ENCODE measurements around the gene IGF1. TPM values are rescaled to one million over a fixed set of nuclear protein-coding genes. Genes with fewer than 3 reads are reported as not detected.
"Not testable (repeated sequence)": the region's sequence is repeated elsewhere in the genome, so short reads cannot be mapped to it uniquely, and the experiment has no call there.

Gene IGF1
- total RNA-seq, 1 experiment from 2014 or later, result not detected

- Histone ChIP-seq H3K4me3 (ENCODE audit: insufficient read depth, low read depth, low read length) (no peak overlapping the region), H3K36me3 (replicated peaks; ENCODE audit: control insufficient read depth, insufficient read depth, low read length) (no peaks in the 10 kb centered on the region), H3K27me3 (ENCODE audit: control insufficient read depth, insufficient read depth, low read length) (no peaks in the 10 kb centered on the region)
- DNase-seq, result no peak
Observed at GRCh38 chr12:102379346-102380162, 100.8 kb downstream of the IGF1 start.

GRCh38 chr12:102376781-102377180, 103.6 kb downstream of the IGF1 start:
- H3K4me3 ChIP-seq (ENCODE audit: insufficient read depth, low read depth, low read length), result no peak overlapping the region
- H3K27me3 ChIP-seq (ENCODE audit: control insufficient read depth, insufficient read depth, low read length), result no peaks in the 10 kb centered on the region
- H3K36me3 ChIP-seq (replicated peaks; ENCODE audit: control insufficient read depth, insufficient read depth, low read length), result no peaks in the 10 kb centered on the region
- DNase-seq, result no peak

GRCh38 chr12:102376181-102376747, 104.1 kb downstream of the IGF1 start:
- Histone ChIP-seq H3K27me3 (ENCODE audit: control insufficient read depth, insufficient read depth, low read length) (no peaks in the 10 kb centered on the region), H3K4me3 (ENCODE audit: insufficient read depth, low read depth, low read length) (no peak overlapping the region), H3K36me3 (replicated peaks; ENCODE audit: control insufficient read depth, insufficient read depth, low read length) (no peaks in the 10 kb centered on the region)
- DNase-seq, result no peak

- no peak for DNase-seq
- no peaks in the 10 kb centered on the region for H3K27me3 ChIP-seq (ENCODE audit: control insufficient read depth, insufficient read depth, low read length)
- no peaks in the 10 kb centered on the region for H3K36me3 ChIP-seq (replicated peaks; ENCODE audit: control insufficient read depth, insufficient read depth, low read length)
- H3K4me3 ChIP-seq (ENCODE audit: insufficient read depth, low read depth, low read length), result no peak overlapping the region
Observed at GRCh38 chr12:102374190-102374589, 106.2 kb downstream of the IGF1 start.

GRCh38 chr12:102372087-102372486, 108.3 kb downstream of the IGF1 start:
- Histone ChIP-seq H3K27me3 (ENCODE audit: control insufficient read depth, insufficient read depth, low read length) (no peaks in the 10 kb centered on the region), H3K36me3 (replicated peaks; ENCODE audit: control insufficient read depth, insufficient read depth, low read length) (no peaks in the 10 kb centered on the region), H3K4me3 (ENCODE audit: insufficient read depth, low read depth, low read length) (no peak overlapping the region)
- DNase-seq, result no peak

- no peak for DNase-seq
- Histone ChIP-seq H3K36me3 (replicated peaks; ENCODE audit: control insufficient read depth, insufficient read depth, low read length) (no peaks in the 10 kb centered on the region), H3K27me3 (ENCODE audit: control insufficient read depth, insufficient read depth, low read length) (no peaks in the 10 kb centered on the region), H3K4me3 (ENCODE audit: insufficient read depth, low read depth, low read length) (no peak overlapping the region)
Observed at GRCh38 chr12:102371165-102371564, 109.2 kb downstream of the IGF1 start.

- no peaks in the 10 kb centered on the region for H3K36me3 ChIP-seq (replicated peaks; ENCODE audit: control insufficient read depth, insufficient read depth, low read length)
- DNase-seq, result no peak
- no peaks in the 10 kb centered on the region for H3K27me3 ChIP-seq (ENCODE audit: control insufficient read depth, insufficient read depth, low read length)
- H3K4me3 ChIP-seq (ENCODE audit: insufficient read depth, low read depth, low read length), result no peak overlapping the region
Observed at GRCh38 chr12:102369876-102370275, 110.5 kb downstream of the IGF1 start.

GRCh38 chr12:102365365-102365764, 115.0 kb downstream of the IGF1 start:
- DNase-seq, result no peak
- H3K4me3 ChIP-seq (ENCODE audit: insufficient read depth, low read depth, low read length), result no peak overlapping the region
- no peaks in the 10 kb centered on the region for H3K27me3 ChIP-seq (ENCODE audit: control insufficient read depth, insufficient read depth, low read length)
- H3K36me3 ChIP-seq (replicated peaks; ENCODE audit: control insufficient read depth, insufficient read depth, low read length), result no peaks in the 10 kb centered on the region

- Histone ChIP-seq H3K4me3 (ENCODE audit: insufficient read depth, low read depth, low read length) (no peak overlapping the region), H3K36me3 (replicated peaks; ENCODE audit: control insufficient read depth, insufficient read depth, low read length) (no peaks in the 10 kb centered on the region), H3K27me3 (ENCODE audit: control insufficient read depth, insufficient read depth, low read length) (no peaks in the 10 kb centered on the region)
- no peak for DNase-seq
Observed at GRCh38 chr12:102364709-102365108, 115.7 kb downstream of the IGF1 start.

GRCh38 chr12:102356690-102357089, 123.7 kb downstream of the IGF1 start:
- H3K4me3 ChIP-seq (ENCODE audit: insufficient read depth, low read depth, low read length), result no peak overlapping the region
- no peaks in the 10 kb centered on the region for H3K36me3 ChIP-seq (replicated peaks; ENCODE audit: control insufficient read depth, insufficient read depth, low read length)
- DNase-seq, result no peak
- no peaks in the 10 kb centered on the region for H3K27me3 ChIP-seq (ENCODE audit: control insufficient read depth, insufficient read depth, low read length)

- DNase-seq; H3K4me3 ChIP-seq (ENCODE audit: insufficient read depth, low read depth, low read length); H3K36me3 ChIP-seq (replicated peaks; ENCODE audit: control insufficient read depth, insufficient read depth, low read length); H3K27me3 ChIP-seq (ENCODE audit: control insufficient read depth, insufficient read depth, low read length): not testable (repeated sequence)
Observed at GRCh38 chr12:102354281-102354680, 126.1 kb downstream of the IGF1 start.

GRCh38 chr12:102351322-102351721, 129.0 kb downstream of the IGF1 start:
- H3K36me3 ChIP-seq (replicated peaks; ENCODE audit: control insufficient read depth, insufficient read depth, low read length), result no peaks in the 10 kb centered on the region
- DNase-seq, result no peak
- no peak overlapping the region for H3K4me3 ChIP-seq (ENCODE audit: insufficient read depth, low read depth, low read length)
- H3K27me3 ChIP-seq (ENCODE audit: control insufficient read depth, insufficient read depth, low read length), result no peaks in the 10 kb centered on the region

- DNase-seq, result no peak
- H3K36me3 ChIP-seq (replicated peaks; ENCODE audit: control insufficient read depth, insufficient read depth, low read length), result no peaks in the 10 kb centered on the region
- no peaks in the 10 kb centered on the region for H3K27me3 ChIP-seq (ENCODE audit: control insufficient read depth, insufficient read depth, low read length)
- H3K4me3 ChIP-seq (ENCODE audit: insufficient read depth, low read depth, low read length), result no peak overlapping the region
Observed at GRCh38 chr12:102350070-102350469, 130.3 kb downstream of the IGF1 start.

GRCh38 chr12:102349079-102349478, 131.3 kb downstream of the IGF1 start:
- DNase-seq, result no peak
- H3K4me3 ChIP-seq (ENCODE audit: insufficient read depth, low read depth, low read length), result no peak overlapping the region
- H3K27me3 ChIP-seq (ENCODE audit: control insufficient read depth, insufficient read depth, low read length), result no peaks in the 10 kb centered on the region
- H3K36me3 ChIP-seq (replicated peaks; ENCODE audit: control insufficient read depth, insufficient read depth, low read length), result no peaks in the 10 kb centered on the region

GRCh38 chr12:102347811-102348210, 132.6 kb downstream of the IGF1 start:
- DNase-seq, result no peak
- no peaks in the 10 kb centered on the region for H3K27me3 ChIP-seq (ENCODE audit: control insufficient read depth, insufficient read depth, low read length)
- no peak overlapping the region for H3K4me3 ChIP-seq (ENCODE audit: insufficient read depth, low read depth, low read length)
- no peaks in the 10 kb centered on the region for H3K36me3 ChIP-seq (replicated peaks; ENCODE audit: control insufficient read depth, insufficient read depth, low read length)

Data from H7 (cell line).